ENCODE data around the gene MC5R.

The MC5R gene

GRCh38 chr18:13823707-13824395 lies at the start of gene MC5R:
TSS of gene MC5R (plus strand) at chr18:13824149. CDS start at chr18:13825766, 1,617 bp downstream.
- no peak for DNase-seq

- DNase-seq, result no peak
These were observed 48.9 kb upstream of the MC5R start for GRCh38 chr18:13775058-13775457.

GRCh38 chr18:13791181-13791580 lies 32.8 kb upstream of the MC5R start:
- no peak for DNase-seq

GRCh38 chr18:13793819-13794218 lies 30.1 kb upstream of the MC5R start:
- DNase-seq, result no peak

- DNase-seq, result no peak
These were observed 27.4 kb upstream of the MC5R start for GRCh38 chr18:13796515-13796914.

GRCh38 chr18:13797157-13797611 lies 26.8 kb upstream of the MC5R start:
- DNase-seq, result no peak

GRCh38 chr18:13799396-13799795 lies 24.6 kb upstream of the MC5R start:
- no peak for DNase-seq

GRCh38 chr18:13800505-13801259 lies 23.3 kb upstream of the MC5R start:
- peak; percentile 62 for DNase-seq

- no peak for DNase-seq
These were observed 22.7 kb upstream of the MC5R start for GRCh38 chr18:13801260-13801601.

GRCh38 chr18:13804305-13804704 lies 19.6 kb upstream of the MC5R start:
- no peak for DNase-seq

- DNase-seq, result no peak
These were observed 15.5 kb upstream of the MC5R start for GRCh38 chr18:13808294-13809042.

GRCh38 chr18:13809043-13809430 lies 14.9 kb upstream of the MC5R start:
- no peak for DNase-seq

GRCh38 chr18:13809531-13810255 lies 14.3 kb upstream of the MC5R start:
- DNase-seq, result no peak

GRCh38 chr18:13810950-13811485 lies 12.9 kb upstream of the MC5R start:
- DNase-seq, result no peak

GRCh38 chr18:13811993-13812392 lies 12.0 kb upstream of the MC5R start:
- no peak for DNase-seq

- no peak for DNase-seq
These were observed 10.6 kb upstream of the MC5R start for GRCh38 chr18:13813271-13813849.

GRCh38 chr18:13826209-13826608 lies 2.3 kb downstream of the MC5R start:
- DNase-seq, result no peak

GRCh38 chr18:13831864-13832508 lies 8.0 kb downstream of the MC5R start:
- no peak for DNase-seq

- DNase-seq, result no peak
These were observed 10.6 kb downstream of the MC5R start for GRCh38 chr18:13834496-13835015.

GRCh38 chr18:13835202-13835601 lies 11.3 kb downstream of the MC5R start:
- DNase-seq, result no peak

- DNase-seq, result no peak
These were observed 12.6 kb downstream of the MC5R start for GRCh38 chr18:13836559-13836958.

GRCh38 chr18:13849791-13850190 lies 25.8 kb downstream of the MC5R start:
- no peak for DNase-seq

Measured in NCI-H510A (cell line).